AG04450 (cell line): ENCODE measurements around the gene TRDMT1. TPM values are rescaled to one million over a fixed set of nuclear protein-coding genes. Genes with fewer than 3 reads are reported as not detected.

ENCODE experiments used
- CTCF ChIA-PET: fragments of 300-600, 350-600 bp; formaldehyde crosslinking; extraction: SDS; loops from one replicate; lab custom pipeline; 2022; ENCODE audit warnings: antibody characterized with exemption, inconsistent platforms; lab: Charles Lee
- POLR2A ChIA-PET: fragments of 350-600 bp; formaldehyde crosslinking; extraction: SDS; loops from one replicate; lab custom pipeline; 2021; ENCODE audit warnings: antibody characterized with exemption, inconsistent platforms; lab: Yijun Ruan, JAX
- DNase-seq: peaks from one replicate; pipeline ENCODE4 v3.0.0-alpha.2; 2011; ENCODE audit warnings: low read depth, low spot score
- H3K27ac ChIP-seq: one replicate; pipeline ENCODE4 v1.5.1; 2012; ENCODE audit warnings: low read depth, low read length, control low read depth
- H3K27me3 ChIP-seq: one replicate; pipeline ENCODE4 v1.6.0; 2012; ENCODE audit warnings: low read length; ENCODE audit not compliant: control insufficient read depth, insufficient read depth
- H3K4me3 ChIP-seq: 2 replicates; pipeline ENCODE4 v1.5.1; 2011; ENCODE audit warnings: mild to moderate bottlenecking, low read depth, low read length, control low read depth
- H3K9me3 ChIP-seq: 2 replicates; pipeline ENCODE4 v1.5.1; 2012; ENCODE audit warnings: low read length; ENCODE audit not compliant: control insufficient read depth, insufficient read depth
- CTCF ChIP-seq: IDR thresholded peaks from 2 replicates; pipeline ENCODE4 v1.5.1; 2011; ENCODE audit warnings: low read depth, low read length, control low read depth, inconsistent platforms
- polyA plus RNA-seq: library from polyadenylated mRNA; depleted of rRNA; stranded (reverse); fragments of >200 nt; gene quantifications from 2 replicates; pipeline ENCODE4 v1.2.3, GENCODE V29; 2011

The TRDMT1 gene
- polyA plus RNA-seq, 1 experiment = 7.1 TPM

- no peak for DNase-seq
- CTCF ChIA-PET = interaction anchor here (1.1 kb wide), 1 partner anchor 394 kb away, joined by 3 read pairs; no protein-coding TSS in a partner anchor
- Histone ChIP-seq H3K27me3 (no peaks in the 10 kb centered on the region), H3K4me3 (no peak overlapping the region), H3K27ac (no peak overlapping the region), H3K9me3 (no peaks in the 10 kb centered on the region)
- no peak for TF ChIP-seq CTCF
- POLR2A ChIA-PET = interaction anchor here (0.7 kb wide), 1 partner anchor 11 kb away, joined by 3 read pairs; no protein-coding TSS in a partner anchor
Observed at GRCh38 chr10:17236468-17237148, 35.1 kb upstream of the TRDMT1 start.

DNA sequence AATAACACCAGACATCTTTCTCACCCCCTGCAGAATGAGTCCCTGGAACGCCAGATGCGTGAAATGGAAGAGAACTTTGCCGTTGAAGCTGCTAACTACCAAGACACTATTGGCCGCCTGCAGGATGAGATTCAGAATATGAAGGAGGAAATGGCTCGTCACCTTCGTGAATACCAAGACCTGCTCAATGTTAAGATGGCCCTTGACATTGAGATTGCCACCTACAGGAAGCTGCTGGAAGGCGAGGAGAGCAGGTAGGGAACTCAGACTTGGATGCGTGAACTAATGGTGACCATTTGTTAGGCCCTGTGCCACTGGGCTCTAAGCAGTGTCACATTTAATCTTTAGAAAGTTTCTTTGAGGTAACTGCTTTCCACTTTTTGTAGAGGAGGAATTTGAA lies 33.7 kb upstream of the TRDMT1 start:
- POLR2A ChIA-PET = interaction anchor here (0.6 to 1.1 kb wide), 3 partner anchors 34 to 289 kb away, joined by 5 to 6 read pairs (median 6); partner anchors contain the start of gene TRDMT1
- Histone ChIP-seq H3K4me3 (peak overlapping the region; percentile 20; the same call in 1 of the 2 replicates), H3K27ac (no peak overlapping the region), H3K9me3 (no peaks in the 10 kb centered on the region; the same call in 1 of the 2 replicates), H3K27me3 (no peaks in the 10 kb centered on the region)
- no peak for DNase-seq
- CTCF ChIA-PET = interaction anchor here (1.1 kb wide), 1 partner anchor 386 kb away, joined by 4 read pairs; no protein-coding TSS in a partner anchor
- TF ChIP-seq CTCF = no peak; the same call in 1 of the 2 replicates

- CTCF ChIA-PET = interaction anchor here (1.1 kb wide), 1 partner anchor 386 kb away, joined by 4 read pairs; no protein-coding TSS in a partner anchor
- POLR2A ChIA-PET = interaction anchor here (0.6 to 1.1 kb wide), 3 partner anchors 33 to 289 kb away, joined by 5 to 6 read pairs (median 6); partner anchors contain the start of gene TRDMT1
- Histone ChIP-seq H3K4me3 (no peak overlapping the region), H3K27me3 (no peaks in the 10 kb centered on the region), H3K9me3 (peaks cover 3% of the 10 kb centered on the region; the same call in 1 of the 2 replicates), H3K27ac (no peak overlapping the region)
- no peak for TF ChIP-seq CTCF
- DNase-seq = no peak
Observed at GRCh38 chr10:17234431-17234945, 33.0 kb upstream of the TRDMT1 start.

DNA sequence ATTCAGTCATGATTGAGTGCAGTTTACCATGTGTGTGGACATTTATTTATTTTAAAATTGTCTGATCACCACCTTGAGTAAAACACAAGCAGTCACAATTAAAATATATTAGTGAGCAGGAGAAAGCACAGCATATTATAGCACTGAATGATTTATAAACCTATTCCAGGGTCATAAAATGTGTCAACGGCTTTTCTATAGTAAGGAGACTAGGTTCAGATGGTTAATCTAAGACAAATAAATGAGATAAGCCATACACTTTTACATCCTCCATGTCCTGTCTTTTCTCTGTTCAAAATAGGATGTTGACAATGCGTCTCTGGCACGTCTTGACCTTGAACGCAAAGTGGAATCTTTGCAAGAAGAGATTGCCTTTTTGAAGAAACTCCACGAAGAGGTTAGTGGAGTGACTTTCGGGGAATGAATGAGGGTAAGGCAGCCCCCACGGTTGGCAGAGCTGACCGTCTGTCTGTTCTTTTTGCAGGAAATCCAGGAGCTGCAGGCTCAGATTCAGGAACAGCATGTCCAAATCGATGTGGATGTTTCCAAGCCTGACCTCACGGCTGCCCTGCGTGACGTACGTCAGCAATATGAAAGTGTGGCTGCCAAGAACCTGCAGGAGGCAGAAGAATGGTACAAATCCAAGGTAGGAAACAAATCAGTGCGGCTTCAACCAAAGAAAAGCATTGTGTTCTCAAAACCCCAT lies 32.0 kb upstream of the TRDMT1 start:
- DNase-seq = no peak
- H3K27ac ChIP-seq = peak overlapping the region; percentile 41
- CTCF ChIA-PET = interaction anchor here (1.1 kb wide), 1 partner anchor 325 kb away, joined by 3 read pairs; no protein-coding TSS in a partner anchor

More for the DNA sequence above, 32.0 kb upstream of the TRDMT1 start:
- H3K27me3 ChIP-seq = no peaks in the 10 kb centered on the region
- H3K4me3 ChIP-seq = peak overlapping the region; percentile 31
- peaks cover 3% of the 10 kb centered on the region; the same call in 1 of the 2 replicates for H3K9me3 ChIP-seq
- POLR2A ChIA-PET = interaction anchor here (1.1 kb wide), 1 partner anchor 11 kb away, joined by 3 read pairs; no protein-coding TSS in a partner anchor
- TF ChIP-seq CTCF = no peak
